Testis (tissue), 2 donors: ENCODE measurements around the gene ZEB1.

Experiments used
- CTCF ChIP-seq, 3 experiments: fragments of 450-650 bp in 2 of 3; fragments of 200-600 bp in 1 of 3; sonication (generic) in 1 of 3; IDR thresholded peaks; one replicate each; pipeline ENCODE4 v1.5.1; 2016 to 2019; ENCODE audit warnings: antibody characterized with exemption in 3 of 3, mild to moderate bottlenecking in 2 of 3, moderate library complexity in 1 of 3
- POLR2A ChIP-seq: fragments of 450-650 bp; IDR thresholded peaks from one replicate; pipeline ENCODE4 v1.6.1; 2017; ENCODE audit warnings: antibody characterized with exemption, mild to moderate bottlenecking, moderate library complexity

GRCh38 chr10:31319602-31320549 lies 860 bp downstream of the ZEB1 start:
- TF ChIP-seq CTCF (IDR thresholded peaks at IDR 0.05) (no peak), POLR2A (no peak)
